HepG2 (cell line): ENCODE data around the gene RBM22. TPM values are rescaled to one million over a fixed set of nuclear protein-coding genes. Genes with fewer than 3 reads are reported as not detected.

Source experiments
- ATAC-seq: fragments of 200-7000 bp; cut with Tn5 transposase; 3 replicates; pipeline ENCODE4 v1.9.1; 2020; ENCODE audit warnings: mild to moderate bottlenecking, moderate library complexity
- BruUV-seq: library from RNA; stranded (reverse); fragments of 400-500 nt; replicated peaks from 2 replicates; lab custom pipeline; 2021; lab: Mats Ljungman, UMichigan
- CTCF ChIA-PET: fragments of 300-600 bp; formaldehyde crosslinking; extraction: SDS; loops from one replicate; lab custom pipeline; 2021; ENCODE audit warnings: low total read pairs, inconsistent platforms, low intra/inter-chr PET ratio; lab: Yijun Ruan, JAX
- POLR2A ChIA-PET: fragments of 350-600 bp; sonication (Branson Sonifier 250); formaldehyde crosslinking; loops from one replicate; lab custom pipeline; 2020; ENCODE audit warnings: antibody characterized with exemption, inconsistent platforms; lab: Yijun Ruan, JAX
- DNase-seq: peaks from one replicate; pipeline ENCODE4 v3.0.0-alpha.2; 2015; ENCODE audit warnings: low spot score
- FAIRE-seq: peaks from 3 replicates; lab custom pipeline; 2011; peaks lifted over from hg19 to GRCh38; lab: Jason Lieb, UNC
- H2AFZ ChIP-seq: one replicate; pipeline ENCODE4 v1.6.1; 2011; ENCODE audit warnings: low read length, inconsistent platforms
- H3K27ac ChIP-seq: fragments of 300-600 bp; 3 replicates; pipeline ENCODE4 v1.8.0; 2011; ENCODE audit warnings: mixed run types, mild to moderate bottlenecking, mixed read lengths, low read length, inconsistent platforms; ENCODE audit not compliant: insufficient read depth; ENCODE audit errors: extremely low read length
- H3K27me3 ChIP-seq, 2 experiments: fragments of 200-600 bp in 1 of 2; 2 replicates in 1 of 2; 3 replicates in 1 of 2; pipeline versions ENCODE4 v1.6.0 to v1.8.0; 2011; ENCODE audit warnings: low read length in 2 of 2, mild to moderate bottlenecking in 2 of 2, moderate library complexity in 2 of 2, inconsistent platforms in 1 of 2; ENCODE audit not compliant: insufficient read depth in 2 of 2, control insufficient read depth in 1 of 2
- H3K36me3 ChIP-seq, 2 experiments: fragments of 200-600 bp in 1 of 2; replicated peaks in 1 of 2; 2 replicates in 1 of 2; 3 replicates in 1 of 2; pipeline versions ENCODE4 v1.5.1 to v1.8.0; 2011; ENCODE audit warnings: low read length in 2 of 2, inconsistent platforms in 1 of 2; ENCODE audit not compliant: insufficient read depth in 2 of 2, control insufficient read depth in 1 of 2
- H3K4me1 ChIP-seq: 2 replicates; pipeline ENCODE4 v1.5.1; 2012; ENCODE audit warnings: low read length, inconsistent platforms; ENCODE audit not compliant: insufficient read depth
- H3K4me2 ChIP-seq: 2 replicates; pipeline ENCODE4 v1.6.0; 2011; ENCODE audit warnings: low read depth, low read length, inconsistent platforms
- H3K4me3 ChIP-seq, 3 experiments: fragments of 200-600 bp in 1 of 3; sonication (generic), shearing (Covaris generic) in 1 of 3; replicated peaks in 1 of 3; 2 replicates each; pipeline ENCODE4 v1.5.1; 2011 to 2016; ENCODE audit warnings: low read length in 3 of 3, inconsistent platforms in 2 of 3, low read depth in 2 of 3, mild to moderate bottlenecking in 2 of 3, control low read depth in 1 of 3, mixed read lengths in 1 of 3; ENCODE audit not compliant: insufficient read depth in 1 of 3
- H3K79me2 ChIP-seq: one replicate; pipeline ENCODE4 v1.6.1; 2011; ENCODE audit warnings: low read length, inconsistent platforms; ENCODE audit not compliant: insufficient read depth
- H3K9ac ChIP-seq: 2 replicates; pipeline ENCODE4 v1.6.0; 2011; ENCODE audit warnings: mild to moderate bottlenecking, low read depth, low read length, inconsistent platforms; ENCODE audit not compliant: insufficient read depth
- H3K9me3 ChIP-seq: 2 replicates; pipeline ENCODE4 v1.5.1; 2012; ENCODE audit warnings: mild to moderate bottlenecking, low read length
- H4K20me1 ChIP-seq: 2 replicates; pipeline ENCODE4 v1.6.0; 2011; ENCODE audit warnings: inconsistent platforms, mild to moderate bottlenecking, low read length, moderate library complexity; ENCODE audit not compliant: insufficient read depth
- ATF7-NPFF ChIP-seq: sonication (generic); formaldehyde crosslinking; IDR thresholded peaks from 2 replicates; pipeline ENCODE4 v1.8.1; 2023; ENCODE audit warnings: mild to moderate bottlenecking, low read depth, missing genetic modification reagents, moderate library complexity
- KMT2B ChIP-seq: IDR thresholded peaks from 2 replicates; pipeline ENCODE4 v1.6.1; 2016; ENCODE audit warnings: missing genetic modification reagents, missing compliant biosample characterization
- SNAPC5 ChIP-seq: sonication (generic); formaldehyde crosslinking; IDR thresholded peaks from 2 replicates; pipeline ENCODE4 v1.8.1; 2023; ENCODE audit warnings: mild to moderate bottlenecking, missing genetic modification reagents, borderline replicate concordance
- ZFP41 ChIP-seq: sonication (generic); formaldehyde crosslinking; IDR thresholded peaks from 2 replicates; pipeline ENCODE4 v1.4.0; 2020; ENCODE audit warnings: mild to moderate bottlenecking, missing genetic modification reagents, borderline replicate concordance
- ZFYVE20 ChIP-seq: sonication (generic); formaldehyde crosslinking; IDR thresholded peaks from 2 replicates; pipeline ENCODE4 v1.8.0; 2023; ENCODE audit warnings: low read depth, mild to moderate bottlenecking, moderate library complexity, missing genetic modification reagents, borderline replicate concordance
- ZKSCAN1 ChIP-seq: fragments of 150-350 bp; IDR thresholded peaks from 2 replicates; pipeline ENCODE4 v1.6.1; 2014; ENCODE audit warnings: low read length
- ZNF766 ChIP-seq: sonication (generic); formaldehyde crosslinking; IDR thresholded peaks from 2 replicates; pipeline ENCODE4 v1.5.0; 2020; ENCODE audit warnings: missing genetic modification reagents, borderline replicate concordance
- ZNF850 ChIP-seq: sonication (generic); formaldehyde crosslinking; conservative IDR thresholded peaks from 2 replicates; pipeline ENCODE4 v1.9.0; 2021; ENCODE audit warnings: mild to moderate bottlenecking, missing genetic modification reagents
- WGBS: methylation state at CpG from one replicate; pipeline ENCODE4 v1.1.6; 2017; ENCODE audit warnings: low lambda C conversion rate; 5-methylcytosine and 5-hydroxymethylcytosine counted together
- in situ Hi-C: cut with HindIII; loops from 2 replicates; pipeline ENCODE4 v1.10.0; 2017; ENCODE audit warnings: low pct_unique_long_range_greater_than_20kb; ENCODE audit not compliant: extremely low pct_ligation_motif_present
- intact Hi-C: fragments of 100-400 bp; cut with micrococcal nuclease; formaldehyde crosslinking; loops from one replicate; pipeline ENCODE4 v1.10.0; 2022; ENCODE audit not compliant: unreplicated experiment
- polyA plus RNA-seq, 8 experiments: library from polyadenylated mRNA; depleted of rRNA in 3 of 8; stranded (reverse) in 7 of 8; unstranded in 1 of 8; fragments of >200 nt; fragmentation: Illumina TruSeq in 4 of 8; extraction: Trizol in 4 of 8; gene quantifications; 2 replicates each; pipeline versions ENCODE4 v1.2.1 to v1.2.3, GENCODE V29; 2011 to 2016; ENCODE audit warnings: low read depth in 4 of 8, missing spikeins in 1 of 8, mixed read lengths in 1 of 8; ENCODE audit not compliant: insufficient read depth in 1 of 8
- total RNA-seq, 5 experiments: library from RNA; depleted of rRNA; stranded (reverse); fragments of >200 nt; fragmentation: Illumina TruSeq; extraction: Trizol; gene quantifications; 2 replicates each; pipeline ENCODE4 v1.2.3, GENCODE V29; 2016; ENCODE audit warnings: low read depth in 1 of 5

RBM22 gene
- total and polyA plus RNA-seq, 2 of the 13 experiments (the other 11 are each of a cell fraction or from before 2014, with no cell fraction given) = 28.3 to 35.0 TPM

- intact Hi-C loops = no loop called here
- CTCF ChIA-PET = no interaction called here
- POLR2A ChIA-PET = no interaction called here
Observed at GRCh38 chr5:150689120-150689519, 11.7 kb downstream of the RBM22 start.

GRCh38 chr5:150676578-150676977, 24.3 kb downstream of the RBM22 start:
- Histone ChIP-seq H3K9ac (no peak overlapping the region), H3K79me2 (no peaks in the 10 kb centered on the region), H3K36me3 (no peaks in the 10 kb centered on the region), H3K27ac (no peak overlapping the region), H4K20me1 (no peaks in the 10 kb centered on the region), H3K4me2 (no peak overlapping the region), H3K9me3 (no peaks in the 10 kb centered on the region), H3K27me3 (peaks cover 2 to 17% of the 10 kb centered on the region in 2 experiments; a peak in 2 of 5 replicates), H2AFZ (no peak overlapping the region), H3K4me3 (no peak overlapping the region), H3K4me1 (no peaks in the 10 kb centered on the region)
- ATAC-seq (no peak), DNase-seq (no peak), FAIRE-seq (no peak)
- in situ Hi-C loops = no loop called here
- 61% methylated on average over 8 of the region's 9 CpGs for WGBS
- intact Hi-C loops = no loop called here
- ChIA-PET CTCF (no interaction called here), POLR2A (no interaction called here)
- no TSS peak for BruUV-seq
- TF ChIP-seq ZNF850 (CRISPR knock-in tag) (no peak), KMT2B (CRISPR knock-in tag) (no peak), ZNF766 (CRISPR knock-in tag) (no peak), ZFP41 (no peak), ATF7-NPFF (CRISPR knock-in tag) (no peak), ZKSCAN1 (no peak)

More at GRCh38 chr5:150689120-150689519, 11.7 kb downstream of the RBM22 start:
- DNase-seq (no peak), ATAC-seq (no peak), FAIRE-seq (no peak)
- Histone ChIP-seq H3K4me1 (no peaks in the 10 kb centered on the region), H2AFZ (no peak overlapping the region), H3K4me2 (no peak overlapping the region), H3K9ac (no peak overlapping the region), H3K79me2 (no peaks in the 10 kb centered on the region), H3K27me3 (no peaks in the 10 kb centered on the region), H4K20me1 (no peaks in the 10 kb centered on the region), H3K9me3 (no peaks in the 10 kb centered on the region), H3K36me3 (peaks cover 11 to 35% of the 10 kb centered on the region in 2 experiments), H3K27ac (no peak overlapping the region), H3K4me3 (no peak overlapping the region)
- in situ Hi-C loops = no loop called here
- 100% methylated on average over 1 of the region's 1 CpG for WGBS
- BruUV-seq = no TSS peak
- TF ChIP-seq ZFYVE20 (CRISPR knock-in tag) = no peak
- no peak for TF ChIP-seq SNAPC5 (CRISPR knock-in tag)
